Retinal pigment epithelial cell (primary cell): ENCODE measurements around the gene CERS1.
"Not testable (repeated sequence)": the region's sequence is repeated elsewhere in the genome, so short reads cannot be mapped to it uniquely, and the experiment has no call there.

Experiments used
- DNase-seq: peaks from one replicate; pipeline ENCODE4 v3.0.0-alpha.2; 2010; ENCODE audit warnings: low read depth
- H3K4me3 ChIP-seq: 2 replicates; pipeline ENCODE4 v1.5.1; 2011; ENCODE audit warnings: mild to moderate bottlenecking, low read length, control low read depth, moderate library complexity
- CTCF ChIP-seq: conservative IDR thresholded peaks from 2 replicates; pipeline ENCODE4 v1.5.1; 2011; ENCODE audit warnings: low read depth, low read length, control low read depth, inconsistent platforms

CERS1 gene

GRCh38 chr19:18919086-18919899 lies 23.3 kb upstream of the CERS1 start, which contains the start of the genes COPE and DDX49:
TSS of gene COPE (minus strand) at chr19:18919387. CDS start at chr19:18919348, 39 bp downstream.
TSS of gene DDX49 (plus strand) at chr19:18919715. CDS start at chr19:18919742, 27 bp downstream.
- peak within 1 kb of the TSS; percentile 100 for H3K4me3 ChIP-seq
- no peak for TF ChIP-seq CTCF
- DNase-seq, result peak; percentile 99

GRCh38 chr19:18917593-18917992 lies 21.6 kb upstream of the CERS1 start:
- not testable (repeated sequence) for H3K4me3 ChIP-seq, DNase-seq

- no peak overlapping the region for H3K4me3 ChIP-seq
- TF ChIP-seq CTCF, result peak; percentile 44
- DNase-seq, result no peak
Observed at GRCh38 chr19:18915639-18916038, 19.7 kb upstream of the CERS1 start.

- DNase-seq, result no peak
- H3K4me3 ChIP-seq, result no peak overlapping the region
- TF ChIP-seq CTCF, result no peak
Observed at GRCh38 chr19:18913466-18913865, 17.5 kb upstream of the CERS1 start.

- no peak overlapping the region for H3K4me3 ChIP-seq
- no peak for DNase-seq
- no peak for TF ChIP-seq CTCF
Observed at GRCh38 chr19:18912933-18913332, 17.0 kb upstream of the CERS1 start.

- DNase-seq, result no peak
- no peak overlapping the region for H3K4me3 ChIP-seq
- no peak for TF ChIP-seq CTCF
Observed at GRCh38 chr19:18910801-18911436, 15.0 kb upstream of the CERS1 start.

- TF ChIP-seq CTCF, result no peak
- no peak overlapping the region for H3K4me3 ChIP-seq
- DNase-seq, result no peak
Observed at GRCh38 chr19:18910010-18910409, 14.1 kb upstream of the CERS1 start.
